HG03439 (cell line): ENCODE measurements around the gene GALNT18.

Source experiments
- ATAC-seq: cut with Tn5 transposase; IDR thresholded peaks from one replicate; pipeline ENCODE4 v1.9.1; 2021; ENCODE audit warnings: mild to moderate bottlenecking, moderate library complexity; ENCODE audit not compliant: unreplicated experiment

GALNT18 gene

DNA sequence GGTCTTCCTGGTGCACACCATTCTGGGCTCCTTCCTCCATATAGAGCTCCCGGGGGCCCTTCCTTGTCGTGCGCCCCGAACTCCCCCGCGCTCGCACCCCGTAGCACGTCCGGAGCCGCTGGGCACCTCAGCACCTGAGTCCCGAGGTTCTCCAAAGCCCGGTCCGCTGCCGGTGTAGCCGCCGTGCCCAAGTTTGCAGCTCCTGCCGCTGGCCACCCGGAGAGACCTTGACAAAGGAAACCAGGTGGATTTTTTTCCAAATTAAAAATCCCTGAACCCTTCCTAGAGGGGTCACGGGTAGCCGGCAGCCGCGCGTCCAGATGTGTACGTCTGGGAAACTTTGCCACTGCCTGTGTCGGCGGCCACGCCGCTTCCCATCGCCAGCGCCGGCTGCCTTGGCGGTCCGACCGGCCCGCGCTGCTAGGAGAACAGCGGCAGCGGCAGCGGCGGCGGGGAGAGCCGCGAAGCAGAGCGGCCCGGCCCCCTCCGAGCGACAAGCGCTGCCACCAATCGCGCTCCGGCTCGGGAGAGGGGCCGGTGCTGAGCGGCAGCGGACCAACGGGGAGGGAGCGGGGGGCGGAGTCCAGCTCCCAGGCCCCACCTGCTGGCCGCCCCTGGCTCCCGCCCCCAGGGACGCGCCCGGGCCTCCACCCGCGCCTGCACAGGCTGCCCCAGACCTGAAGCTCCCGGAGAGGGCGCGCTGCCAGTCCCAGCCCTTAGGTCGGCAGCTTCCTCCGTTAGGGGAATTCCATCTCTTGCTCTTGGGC, at the start of gene GALNT18:
TSS of gene GALNT18 (minus strand) at position 433 of the 767 bp plus-strand sequence.
- peak; percentile 98 for ATAC-seq

DNA sequence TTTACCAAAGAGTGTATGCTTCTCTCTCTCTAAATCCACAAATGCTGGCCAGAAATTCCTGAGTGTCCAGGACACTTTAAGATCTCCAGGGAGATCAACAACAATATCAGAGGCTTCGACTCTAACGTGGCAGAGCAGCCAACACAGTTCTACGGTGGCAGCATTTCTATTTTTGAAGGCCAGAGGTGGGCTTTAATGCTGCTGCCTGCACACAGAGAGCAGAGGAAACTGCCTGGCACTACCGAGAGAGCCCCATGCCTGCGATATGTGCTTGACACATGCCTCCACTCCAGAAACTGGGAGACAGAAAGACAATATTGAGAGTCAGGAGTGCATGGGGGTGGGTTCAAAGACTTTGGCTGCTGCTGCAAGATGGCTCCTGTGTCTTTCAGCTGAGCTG, 48.8 kb upstream of the GALNT18 start:
- no peak for ATAC-seq

DNA sequence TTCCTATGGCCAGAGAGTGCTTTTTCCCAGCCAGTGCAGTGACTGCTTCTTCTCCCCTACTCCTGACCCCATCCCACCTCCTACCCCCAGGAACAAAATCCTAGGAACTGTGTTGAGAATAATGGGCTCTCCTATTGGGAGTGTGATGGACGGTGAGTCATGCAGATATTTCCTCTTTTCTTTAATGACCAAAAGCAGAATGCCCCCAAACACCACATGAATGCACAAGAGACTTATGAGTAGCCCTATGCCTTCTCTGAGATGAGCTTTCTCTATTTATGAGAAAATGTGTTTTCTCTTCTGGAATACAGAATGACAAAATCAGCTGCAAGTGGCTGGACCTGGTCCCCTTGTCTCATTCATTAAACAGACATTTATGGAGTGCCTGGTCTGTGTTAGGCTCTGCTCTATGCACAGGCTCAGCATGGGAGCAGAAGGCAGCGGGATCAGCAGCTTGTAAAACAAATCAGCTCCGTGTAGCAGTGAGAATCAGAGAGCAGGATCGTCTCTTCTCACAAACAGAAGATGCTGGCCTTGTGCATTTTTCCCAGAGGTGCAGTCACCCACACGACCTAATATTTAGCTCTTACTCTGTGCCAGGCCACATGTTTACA, 47.5 kb upstream of the GALNT18 start:
- ATAC-seq, result no peak

DNA sequence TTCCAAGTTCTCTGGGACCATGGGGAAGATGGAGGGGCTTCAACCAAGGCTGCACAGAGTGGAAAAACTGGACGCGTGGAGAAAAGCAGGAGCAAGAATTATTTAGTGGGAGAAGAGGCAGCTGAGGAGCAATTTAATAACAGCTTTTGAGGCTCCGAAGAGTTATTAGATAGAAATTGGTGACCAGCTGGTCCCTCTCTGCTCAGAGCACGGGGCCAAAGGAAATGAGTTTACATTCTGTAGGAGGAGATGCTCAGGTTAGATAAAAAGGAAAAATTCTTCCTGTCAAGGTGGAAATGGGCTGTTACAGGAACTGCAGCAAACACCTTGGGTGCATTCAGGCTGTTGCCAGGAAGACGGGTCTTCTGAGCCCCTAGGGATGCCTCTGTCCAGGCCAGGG, 47.0 kb upstream of the GALNT18 start:
- ATAC-seq, result no peak

DNA sequence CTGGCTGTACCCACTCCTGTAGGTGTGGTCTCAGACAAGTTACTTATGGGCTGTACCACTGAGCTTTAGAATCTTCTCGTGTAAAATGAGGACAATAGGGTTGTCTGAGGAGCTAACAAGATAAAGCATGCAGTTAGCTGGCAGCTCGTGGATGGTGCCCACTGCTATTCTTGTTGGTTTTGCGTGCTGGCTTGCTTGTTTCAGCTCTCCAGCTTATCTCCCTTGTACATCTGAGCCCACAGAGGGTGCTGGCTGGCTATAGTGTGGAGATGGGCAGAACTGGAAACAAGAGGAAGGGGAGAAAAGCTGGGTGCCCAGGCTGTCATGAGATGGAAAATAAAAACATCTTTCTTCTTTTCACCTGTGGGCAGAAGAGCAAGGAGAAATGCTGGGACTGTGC, 46.5 kb upstream of the GALNT18 start:
- ATAC-seq, result no peak

DNA sequence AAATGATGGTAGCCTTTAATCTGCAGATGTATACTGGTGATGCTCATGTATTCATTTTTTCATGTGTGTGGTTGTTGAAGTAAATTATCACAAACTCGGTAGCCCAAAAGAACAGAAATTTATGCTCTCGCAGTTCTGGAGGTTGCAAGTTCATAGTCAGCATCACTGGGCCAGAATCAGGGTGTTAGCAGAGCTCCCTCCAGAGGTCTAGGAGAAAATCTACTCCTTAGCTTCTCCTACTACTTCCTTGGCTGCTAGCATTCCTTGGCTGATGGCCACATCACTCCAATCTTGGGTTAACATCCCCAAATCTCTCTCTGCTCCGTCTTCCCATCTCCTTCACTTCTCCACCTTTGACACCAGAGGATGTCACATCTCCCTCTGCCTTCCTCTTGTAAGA, 45.3 kb upstream of the GALNT18 start:
- no peak for ATAC-seq

DNA sequence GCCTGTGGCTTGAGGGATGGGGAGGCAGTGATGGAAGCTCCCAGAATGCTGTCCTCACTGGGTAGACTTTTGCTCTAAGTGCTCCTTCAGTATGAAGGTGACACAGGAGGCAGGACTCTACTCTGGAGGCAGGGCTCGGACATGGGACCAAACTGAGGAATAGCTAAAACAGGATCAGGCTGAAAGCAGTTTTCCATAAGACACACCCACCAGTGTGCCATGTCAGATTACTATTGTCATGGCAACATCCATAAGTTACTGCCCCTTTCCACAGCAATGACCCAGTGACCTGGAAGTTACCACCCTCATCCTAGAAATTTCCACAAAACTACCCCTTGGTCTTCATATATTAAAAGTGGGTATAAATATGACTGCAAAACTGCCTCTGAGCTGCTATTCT, 43.6 kb upstream of the GALNT18 start:
- ATAC-seq, result no peak

DNA sequence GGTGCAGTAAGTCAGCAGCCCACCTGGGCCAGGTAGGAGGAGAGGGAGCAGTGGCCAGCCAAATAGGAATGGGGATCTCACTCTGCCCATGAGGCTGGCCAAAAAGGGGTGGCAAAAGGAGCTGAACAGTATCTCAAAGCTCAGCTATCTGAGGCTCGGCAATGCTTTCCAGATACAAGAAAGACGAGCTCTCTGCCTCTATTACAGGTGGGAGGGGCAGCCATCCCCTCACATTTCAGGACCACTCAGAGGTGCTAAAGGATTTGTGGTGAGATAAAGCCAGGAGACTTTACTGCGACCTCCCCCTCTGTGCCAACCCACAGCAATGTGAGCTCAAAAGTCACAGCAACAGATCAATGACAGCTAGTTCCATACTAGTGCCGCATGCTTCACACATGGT, 42.1 kb upstream of the GALNT18 start:
- ATAC-seq, result no peak

DNA sequence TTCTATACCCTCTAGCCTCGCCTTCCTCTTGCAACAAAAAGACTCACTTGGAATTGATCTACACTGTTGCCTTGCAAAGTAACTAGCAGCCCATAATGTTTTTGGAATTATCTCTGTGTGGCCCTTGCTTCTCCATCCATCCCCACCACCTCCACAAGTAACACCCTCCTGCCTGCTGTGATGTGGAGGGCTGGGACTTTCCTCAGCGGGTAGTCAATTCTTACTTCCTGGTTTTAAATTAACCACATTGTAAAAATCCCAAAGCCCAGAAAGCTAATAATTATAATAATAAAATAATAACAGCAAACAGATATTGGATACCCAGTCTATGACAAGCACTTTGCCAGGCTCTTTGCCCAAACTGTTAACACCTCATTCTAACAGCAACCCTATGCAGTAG, 40.8 kb upstream of the GALNT18 start:
- ATAC-seq, result no peak

DNA sequence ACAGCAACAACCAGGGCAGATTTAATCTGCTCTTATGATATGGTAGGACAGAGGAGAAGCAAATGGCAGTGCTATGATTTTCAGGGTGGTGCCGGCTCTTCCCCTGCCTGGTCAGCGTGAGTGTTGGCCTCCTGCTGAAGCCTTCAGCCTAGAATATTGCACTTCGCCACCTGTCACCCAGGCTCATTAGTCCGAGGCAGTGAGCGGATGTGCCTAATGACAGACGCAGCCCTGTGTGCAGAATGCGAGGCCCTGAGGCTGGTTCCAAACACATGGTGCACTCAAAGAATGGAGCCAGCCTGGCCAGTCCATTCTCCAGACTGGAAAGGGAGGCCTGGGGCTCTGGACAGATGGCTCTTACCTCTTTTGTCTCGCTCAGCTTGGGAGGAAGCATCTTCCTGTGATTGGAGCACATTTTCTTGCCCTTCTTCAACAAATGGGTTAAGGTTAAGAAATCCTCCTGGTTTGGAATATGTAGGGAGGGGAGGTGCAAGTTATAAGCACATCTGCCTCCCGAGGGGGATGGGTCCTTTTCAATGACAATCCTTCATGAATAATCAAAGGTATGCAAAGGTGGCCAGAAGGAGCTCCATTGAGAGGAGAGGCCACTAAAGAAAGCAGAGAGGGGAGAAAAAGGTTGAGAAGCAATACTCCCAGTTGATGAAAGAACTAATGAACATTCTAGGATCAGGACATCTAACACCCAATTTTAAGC, 39.7 kb upstream of the GALNT18 start:
- ATAC-seq, result no peak

DNA sequence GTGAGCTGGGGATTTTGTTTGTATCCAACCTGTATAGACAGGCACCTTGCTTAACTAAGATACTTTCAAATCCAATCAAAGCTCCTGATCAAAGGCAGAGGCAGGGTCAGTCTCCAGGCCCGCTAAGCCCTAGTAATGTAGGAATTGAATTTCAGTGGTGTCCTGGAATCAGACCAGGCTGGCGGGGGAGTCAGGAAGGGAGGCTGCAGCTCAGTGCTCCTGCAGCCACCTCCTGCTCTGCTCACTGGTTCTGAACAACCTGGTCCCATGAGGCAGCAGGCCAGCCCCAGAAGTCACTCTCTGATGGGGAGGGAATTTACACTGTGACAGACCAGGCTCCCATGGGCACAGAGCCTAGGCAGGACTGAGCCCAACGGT, 38.5 kb upstream of the GALNT18 start:
- ATAC-seq, result no peak

DNA sequence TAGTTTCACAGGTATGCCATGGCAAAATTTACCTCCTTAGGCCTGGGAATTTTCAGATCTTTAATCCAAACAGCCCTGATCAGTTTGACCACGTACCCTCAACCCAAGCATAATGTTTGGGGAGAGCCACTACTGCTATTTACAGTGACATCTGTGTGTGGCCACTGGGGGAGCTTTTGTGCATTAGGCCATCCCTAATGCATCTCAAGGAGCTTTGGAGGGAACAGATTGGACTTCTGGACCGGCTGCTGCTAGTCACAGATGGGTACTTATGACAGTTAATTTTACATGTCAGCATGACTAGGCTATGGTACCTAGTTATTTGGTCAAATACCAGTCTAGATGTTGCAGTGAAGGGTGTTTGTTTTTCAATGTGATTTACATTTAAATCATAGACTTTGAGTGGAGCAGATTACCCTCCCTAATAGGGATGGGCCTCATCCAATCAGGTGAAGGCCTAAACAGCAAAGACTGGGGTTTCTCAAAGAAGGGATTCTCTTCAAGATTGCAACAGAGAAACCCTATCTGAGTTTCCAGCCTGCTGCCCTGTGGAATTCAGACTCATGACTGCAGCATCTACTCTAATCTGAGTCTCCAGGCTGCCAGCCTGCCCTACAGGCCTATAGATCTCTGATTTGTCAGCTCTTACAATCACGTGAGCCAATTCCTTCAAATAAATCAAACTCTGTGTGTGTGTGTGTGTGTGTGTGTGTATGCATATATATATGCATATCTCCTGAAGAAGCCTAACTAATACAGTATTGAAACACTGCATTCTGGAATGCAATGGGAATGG, 38.0 kb upstream of the GALNT18 start:
- no peak for ATAC-seq

DNA sequence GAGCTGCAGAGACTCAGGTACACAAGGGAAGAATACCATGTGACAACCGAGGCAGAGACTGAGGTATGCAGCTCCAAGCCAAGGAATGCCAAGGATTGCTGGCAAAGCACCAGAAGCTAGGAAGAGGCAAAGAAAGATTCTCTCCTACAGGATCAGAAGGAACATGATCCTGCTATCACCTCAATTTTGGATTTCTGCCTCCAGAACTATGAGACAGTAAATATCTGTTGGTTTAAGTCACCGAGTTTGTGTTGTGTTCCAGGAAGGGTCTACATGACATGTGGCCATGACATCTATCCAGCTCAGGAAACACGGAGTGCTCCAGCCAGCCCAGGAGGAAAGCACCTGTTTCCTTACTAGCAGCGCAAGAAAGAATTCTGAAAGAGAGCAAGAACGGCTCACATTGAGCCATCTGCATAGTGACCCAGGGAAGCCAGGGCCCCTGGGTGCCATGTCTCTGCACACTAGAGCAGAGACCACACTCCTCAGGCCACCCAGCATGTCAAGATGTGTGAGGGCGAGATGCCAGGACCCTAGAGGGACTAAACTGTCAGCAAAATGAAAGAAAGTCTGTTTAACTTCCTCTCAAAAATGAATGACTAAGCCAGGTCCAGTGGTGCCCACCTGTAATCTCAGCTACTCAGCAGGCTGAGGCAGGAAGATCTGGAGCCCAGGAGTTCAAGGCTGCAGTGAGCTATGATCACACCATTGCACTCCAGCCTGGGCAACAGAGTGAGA, 35.6 kb upstream of the GALNT18 start:
- no peak for ATAC-seq

DNA sequence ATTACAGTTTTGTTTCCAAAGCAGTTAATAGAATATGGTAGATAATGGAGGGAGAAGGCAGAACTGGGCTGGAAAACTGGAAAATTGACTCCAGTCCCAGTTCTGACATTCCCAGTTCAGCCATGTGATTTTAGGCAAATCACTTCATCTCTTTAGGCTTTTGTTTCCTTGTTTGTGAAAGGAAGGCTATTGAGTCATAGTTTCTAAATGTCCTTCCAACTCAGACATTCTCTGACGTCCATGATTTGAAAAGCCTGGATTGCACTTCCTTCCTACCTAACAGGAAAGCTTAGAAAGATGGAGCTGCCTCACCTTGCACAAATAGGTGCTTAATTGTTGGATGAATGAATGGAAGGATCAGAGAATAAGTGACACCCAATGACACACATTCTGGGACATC, 19.8 kb upstream of the GALNT18 start:
- no peak for ATAC-seq

DNA sequence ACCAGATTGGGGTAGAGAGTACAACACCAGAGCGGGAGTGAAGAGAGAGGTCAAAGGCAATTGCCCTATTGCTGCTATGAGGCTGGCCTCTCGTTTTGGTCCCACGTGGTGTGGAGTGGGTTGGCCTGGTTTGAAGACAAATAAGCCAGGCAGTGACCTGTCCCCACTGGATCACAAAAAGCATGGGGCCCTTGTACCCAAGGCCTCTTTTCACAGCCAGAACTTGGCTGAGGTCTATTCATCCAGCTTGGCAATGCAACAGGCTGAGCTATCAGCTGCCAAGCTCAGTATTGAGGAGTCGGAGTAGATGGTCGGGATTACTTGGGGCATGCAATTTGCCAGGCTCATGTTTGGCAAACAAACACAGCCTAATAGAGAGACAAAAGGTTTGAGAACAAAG, 19.2 kb upstream of the GALNT18 start:
- no peak for ATAC-seq

DNA sequence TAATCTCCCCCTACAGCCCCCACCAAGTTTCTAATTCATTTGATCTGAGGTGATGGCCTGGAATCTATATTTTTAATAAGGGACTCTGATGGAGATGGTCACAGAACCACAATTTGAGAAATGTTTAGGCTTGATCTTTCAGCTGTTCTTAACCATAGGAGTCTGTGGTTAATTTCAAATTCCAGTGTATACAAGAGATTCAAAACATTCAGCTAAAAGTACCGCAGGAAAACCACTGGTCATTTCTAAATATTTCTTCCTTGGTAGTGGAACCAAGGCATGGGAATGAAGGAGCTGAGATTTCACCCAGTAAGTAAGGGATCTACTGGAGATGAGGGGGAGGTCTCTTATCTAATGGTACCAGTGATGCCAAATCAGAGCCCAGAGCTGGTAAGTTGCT, 18.3 kb upstream of the GALNT18 start:
- no peak for ATAC-seq

DNA sequence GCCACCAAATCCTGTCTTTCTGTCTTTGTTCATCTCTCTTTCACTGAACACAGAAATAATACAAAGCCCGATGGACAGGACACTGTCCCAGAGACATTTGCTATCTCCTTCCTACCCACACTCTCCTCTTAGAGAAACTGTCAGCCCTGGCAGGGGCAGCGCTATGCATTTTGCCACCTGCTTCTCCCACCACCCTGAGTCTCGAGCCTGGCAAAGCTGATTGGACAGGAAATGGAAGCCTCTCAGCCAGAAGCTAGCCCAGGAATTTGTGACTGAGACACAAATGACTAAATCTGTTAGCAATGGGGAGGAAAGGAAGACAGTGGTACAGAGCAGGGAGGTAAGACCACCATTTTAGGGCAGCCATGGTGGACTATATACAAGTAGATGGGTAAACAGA, 14.9 kb upstream of the GALNT18 start:
- ATAC-seq, result no peak

DNA sequence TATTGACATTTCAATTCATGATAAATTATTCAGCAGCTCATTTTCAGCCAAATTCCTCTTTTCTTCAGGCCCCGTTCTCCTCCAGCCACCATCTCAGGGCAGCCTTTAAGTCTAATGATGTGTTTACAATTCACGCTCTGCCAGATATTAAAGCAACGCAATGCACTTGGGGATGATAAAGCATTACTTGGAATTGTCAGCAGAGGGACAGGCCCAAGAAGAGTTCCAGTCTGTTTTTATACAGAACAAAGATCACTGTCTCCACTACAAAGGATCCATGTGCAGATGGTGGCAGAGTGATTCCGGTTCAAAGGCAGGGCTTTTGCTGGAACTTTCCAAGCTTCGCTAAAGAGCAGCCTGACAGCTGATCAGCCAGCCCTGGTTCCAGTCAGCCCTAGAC, 13.6 kb upstream of the GALNT18 start:
- ATAC-seq, result no peak

DNA sequence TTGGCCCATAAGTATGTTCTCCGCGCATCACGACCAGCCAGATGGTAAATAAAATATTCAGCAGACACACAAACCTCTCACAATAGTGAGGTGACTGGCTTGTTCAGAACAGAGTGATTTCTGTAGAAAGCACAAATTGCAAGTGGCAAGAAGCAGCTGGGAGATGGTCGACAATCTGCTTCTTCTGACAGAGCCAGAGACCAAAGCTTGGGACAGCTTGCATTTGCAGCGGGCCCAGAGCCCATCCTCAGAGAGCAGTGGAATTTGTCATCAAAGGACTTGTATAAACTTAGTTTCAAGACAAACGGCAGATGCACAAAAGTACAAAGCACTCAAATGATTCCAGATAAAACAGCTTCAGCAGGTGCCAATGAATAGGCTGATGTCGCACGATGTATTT, 7.6 kb upstream of the GALNT18 start:
- no peak for ATAC-seq

DNA sequence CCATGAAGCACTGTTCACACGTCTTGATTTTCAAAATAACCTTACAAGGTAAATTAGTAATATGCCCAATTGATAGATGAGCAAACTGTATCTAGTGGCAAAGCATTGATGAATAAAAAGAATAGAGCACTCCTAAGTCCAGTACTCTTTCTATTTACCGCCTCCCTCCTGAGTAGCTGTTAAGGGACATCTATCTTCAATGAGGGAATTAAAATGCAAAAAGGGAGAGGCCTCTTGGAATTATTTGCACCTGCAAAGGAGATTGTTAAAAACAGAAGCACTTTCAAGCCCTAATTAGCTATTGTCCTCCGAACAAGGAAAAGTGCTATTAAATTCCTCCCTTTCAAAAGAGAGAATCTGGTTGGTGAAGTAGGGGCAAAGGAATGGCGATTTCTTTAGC, 6.8 kb upstream of the GALNT18 start:
- no peak for ATAC-seq

DNA sequence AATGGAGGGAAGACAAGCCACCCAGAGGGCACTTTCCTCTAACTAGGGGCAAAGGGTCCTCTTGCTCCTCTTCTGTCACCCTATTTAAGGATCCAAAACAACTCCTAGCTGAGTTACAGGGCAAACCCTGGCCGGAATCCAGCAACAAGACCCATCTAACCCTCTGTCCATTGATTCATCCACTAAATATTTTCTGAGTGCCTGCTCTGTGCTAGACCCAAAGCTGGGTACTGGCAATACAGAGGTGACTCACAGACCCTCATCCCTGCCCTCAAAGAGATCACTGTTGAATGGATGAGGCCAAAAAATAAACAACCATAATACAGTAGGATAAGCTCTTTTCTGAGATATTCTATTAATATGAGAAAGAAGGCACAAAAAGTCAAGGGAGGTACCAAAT, 4.3 kb upstream of the GALNT18 start:
- ATAC-seq, result no peak
